ENCODE results near the gene ALDH2.
"Not testable (repeated sequence)": the region's sequence is repeated elsewhere in the genome, so short reads cannot be mapped to it uniquely, and the experiment has no call there.

ALDH2 gene

DNA sequence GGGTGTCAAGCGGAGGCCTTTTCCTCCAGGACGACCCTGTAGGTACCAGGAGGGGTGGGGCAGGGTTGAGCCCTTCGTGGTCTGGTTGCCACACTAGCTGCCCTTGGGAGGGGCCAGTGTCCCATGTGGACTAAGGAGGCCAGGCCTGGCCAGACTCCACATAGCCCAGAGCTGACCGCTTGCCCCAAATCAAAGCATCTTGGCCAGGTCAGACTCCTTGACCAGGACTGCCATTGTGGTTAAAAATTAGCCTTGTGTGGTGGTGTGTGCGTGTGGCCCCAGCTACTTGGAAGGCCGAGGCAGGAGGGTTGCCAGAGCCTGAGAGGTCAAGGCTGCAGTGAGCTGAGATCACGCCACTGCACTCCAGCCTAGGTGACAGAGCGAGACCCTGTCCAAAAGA lies 24.8 kb downstream of the ALDH2 start:
- DNase-seq = no peak

DNA sequence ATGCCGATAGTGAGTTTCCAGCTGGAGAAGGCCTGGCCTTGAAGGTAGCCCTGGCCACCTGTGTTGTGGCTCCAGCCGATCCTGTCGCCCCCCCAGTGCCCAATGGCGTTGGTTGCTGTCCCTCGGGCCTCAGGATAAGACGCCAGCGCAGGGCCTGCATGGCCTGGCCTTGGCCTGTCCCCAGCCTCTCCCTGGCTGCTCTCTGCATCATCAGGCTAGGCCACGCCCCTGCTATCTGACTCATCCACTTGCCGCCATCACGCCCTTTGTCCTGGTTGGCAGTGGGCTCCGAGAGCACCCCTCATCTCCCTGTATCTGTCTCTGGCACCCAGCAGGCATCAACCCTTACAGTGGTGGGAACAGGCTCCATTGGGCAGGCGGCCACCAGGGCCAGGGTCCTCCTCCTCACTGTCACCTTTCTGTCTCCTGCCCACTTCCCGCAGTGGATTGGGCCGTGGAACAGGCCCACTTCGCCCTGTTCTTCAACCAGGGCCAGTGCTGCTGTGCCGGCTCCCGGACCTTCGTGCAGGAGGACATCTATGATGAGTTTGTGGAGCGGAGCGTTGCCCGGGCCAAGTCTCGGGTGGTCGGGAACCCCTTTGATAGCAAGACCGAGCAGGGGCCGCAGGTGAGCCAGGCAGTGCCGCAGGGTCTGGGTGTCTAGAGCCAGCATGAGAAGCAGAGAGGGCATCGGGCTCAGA lies 25.6 kb downstream of the ALDH2 start:
- no peak for DNase-seq

DNA sequence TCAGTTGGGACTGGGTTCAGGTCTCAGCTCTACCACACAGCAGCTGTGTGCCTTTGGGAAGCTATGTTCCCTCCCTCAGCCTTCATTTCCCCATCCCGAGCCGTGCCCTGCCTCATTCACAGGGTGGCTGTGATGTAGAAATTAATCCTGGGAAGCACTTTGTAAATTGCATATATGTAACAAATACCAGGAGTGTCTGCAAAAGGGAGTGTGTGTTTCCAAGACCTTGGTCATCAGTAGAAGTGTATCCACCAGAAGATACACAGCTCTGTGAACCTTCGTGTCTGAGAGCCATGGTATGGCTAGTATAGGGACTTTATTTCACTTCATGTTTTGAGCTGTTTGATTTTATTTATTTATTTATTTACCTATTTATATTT lies 26.1 kb downstream of the ALDH2 start:
- no peak for DNase-seq

DNA sequence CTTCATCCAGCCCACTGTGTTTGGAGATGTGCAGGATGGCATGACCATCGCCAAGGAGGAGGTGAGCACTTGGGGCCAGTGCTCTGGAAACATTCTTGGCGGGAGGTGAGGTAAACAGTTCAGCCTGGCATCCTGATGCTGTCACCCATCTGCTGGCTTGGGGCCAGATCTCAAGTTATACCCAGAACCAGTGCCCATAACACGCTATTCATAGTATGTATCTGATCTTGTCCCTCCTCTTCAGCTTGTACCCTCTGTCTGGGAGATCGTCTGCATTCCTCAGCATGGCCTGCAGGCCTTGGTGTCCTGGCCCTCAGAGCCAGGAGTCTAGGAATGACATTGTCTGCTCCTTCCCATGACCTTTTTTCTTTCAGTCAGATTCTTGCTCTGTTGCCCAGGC lies 31.4 kb downstream of the ALDH2 start:
- no peak for DNase-seq

DNA sequence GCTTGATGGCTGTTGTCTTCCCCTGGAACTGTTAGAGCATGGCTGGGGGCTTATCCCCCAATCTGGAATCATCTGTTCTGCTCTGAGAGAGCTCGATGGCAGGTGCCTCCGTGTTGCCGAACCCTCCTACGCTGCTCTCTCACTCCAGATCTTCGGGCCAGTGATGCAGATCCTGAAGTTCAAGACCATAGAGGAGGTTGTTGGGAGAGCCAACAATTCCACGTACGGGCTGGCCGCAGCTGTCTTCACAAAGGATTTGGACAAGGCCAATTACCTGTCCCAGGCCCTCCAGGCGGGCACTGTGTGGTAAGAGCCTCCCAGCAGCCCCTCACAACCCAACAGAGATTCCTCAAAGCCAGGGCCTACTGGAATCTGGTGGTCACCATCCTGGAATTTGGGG lies 33.0 kb downstream of the ALDH2 start:
- DNase-seq = no peak

DNA sequence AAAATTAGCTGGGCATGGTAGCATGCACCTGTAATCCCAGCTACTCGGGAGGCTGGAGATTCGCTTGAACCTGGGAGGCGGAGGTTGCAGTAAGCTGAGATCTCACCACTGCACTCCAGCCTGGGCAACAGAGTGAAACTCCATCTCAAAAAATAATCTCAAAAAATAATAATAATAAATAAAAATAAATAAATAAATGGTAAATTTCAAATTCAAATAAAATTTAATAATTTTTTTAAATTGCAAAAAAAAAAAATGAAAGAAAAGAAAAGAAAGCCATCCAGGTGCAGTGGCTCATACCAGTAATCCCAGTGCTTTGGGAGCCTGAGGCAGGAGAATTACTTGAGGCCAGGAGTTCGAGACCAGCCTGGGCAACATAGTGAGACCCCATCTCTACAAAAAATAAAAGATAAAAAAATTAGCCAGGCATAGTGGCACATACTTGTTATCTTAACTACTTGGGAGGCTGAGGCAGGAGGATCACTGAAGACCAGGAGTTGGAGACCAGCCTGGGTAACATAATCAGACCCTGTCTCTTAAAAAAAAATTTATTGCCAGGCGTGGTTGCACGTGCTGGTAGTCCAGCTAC lies 36.4 kb downstream of the ALDH2 start:
- no peak for DNase-seq

DNA sequence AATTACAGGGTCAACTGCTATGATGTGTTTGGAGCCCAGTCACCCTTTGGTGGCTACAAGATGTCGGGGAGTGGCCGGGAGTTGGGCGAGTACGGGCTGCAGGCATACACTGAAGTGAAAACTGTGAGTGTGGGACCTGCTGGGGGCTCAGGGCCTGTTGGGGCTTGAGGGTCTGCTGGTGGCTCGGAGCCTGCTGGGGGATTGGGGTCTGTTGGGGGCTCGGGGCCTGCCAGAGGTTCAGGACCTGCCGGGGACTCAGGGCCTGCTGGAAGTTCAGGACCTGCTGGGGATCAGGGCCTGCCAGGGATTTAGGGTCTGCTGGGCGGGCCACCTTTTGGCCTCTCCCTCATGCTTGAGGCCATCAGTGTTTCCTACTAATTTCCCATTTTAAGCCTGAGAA lies 37.1 kb downstream of the ALDH2 start:
- DNase-seq = no peak

DNA sequence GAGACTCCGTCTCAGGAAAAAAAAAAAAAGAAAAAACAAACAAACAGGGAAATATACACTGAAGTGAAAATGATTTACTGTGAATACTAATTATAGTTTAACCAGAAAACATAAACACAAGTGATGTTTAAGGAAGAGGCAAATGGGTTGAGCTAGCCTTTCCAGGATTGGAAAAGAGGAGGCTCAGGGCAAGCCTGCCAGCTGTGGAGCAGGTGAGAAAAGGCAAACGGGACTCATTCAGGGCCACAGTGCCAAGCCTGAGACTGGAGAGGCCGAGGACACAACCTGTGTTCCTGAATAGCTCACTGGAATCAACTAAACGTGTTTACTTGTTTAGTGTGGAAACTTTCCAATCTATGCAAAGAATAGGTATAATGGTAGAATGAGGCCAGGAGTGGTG lies 39.6 kb downstream of the ALDH2 start:
- no peak for DNase-seq

DNA sequence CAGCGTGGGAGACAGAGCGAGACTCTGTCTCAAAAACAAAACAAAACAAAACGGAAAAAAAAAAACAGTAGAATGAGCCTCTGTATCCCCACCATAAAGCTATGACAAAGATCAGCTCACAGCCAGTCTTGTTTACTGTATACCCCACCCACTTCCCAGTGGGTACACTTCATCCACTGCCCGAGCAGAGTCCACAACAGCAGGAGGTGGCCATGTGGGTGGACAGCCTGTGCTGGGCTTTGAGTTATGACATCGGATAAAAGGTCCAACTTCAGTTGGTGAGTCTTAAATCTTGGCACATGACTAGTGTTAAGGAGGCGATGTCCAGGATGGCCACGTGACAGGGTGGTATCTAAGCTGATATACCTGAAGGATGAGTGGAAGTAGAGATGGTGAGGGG lies 40.5 kb downstream of the ALDH2 start:
- DNase-seq = no peak

DNA sequence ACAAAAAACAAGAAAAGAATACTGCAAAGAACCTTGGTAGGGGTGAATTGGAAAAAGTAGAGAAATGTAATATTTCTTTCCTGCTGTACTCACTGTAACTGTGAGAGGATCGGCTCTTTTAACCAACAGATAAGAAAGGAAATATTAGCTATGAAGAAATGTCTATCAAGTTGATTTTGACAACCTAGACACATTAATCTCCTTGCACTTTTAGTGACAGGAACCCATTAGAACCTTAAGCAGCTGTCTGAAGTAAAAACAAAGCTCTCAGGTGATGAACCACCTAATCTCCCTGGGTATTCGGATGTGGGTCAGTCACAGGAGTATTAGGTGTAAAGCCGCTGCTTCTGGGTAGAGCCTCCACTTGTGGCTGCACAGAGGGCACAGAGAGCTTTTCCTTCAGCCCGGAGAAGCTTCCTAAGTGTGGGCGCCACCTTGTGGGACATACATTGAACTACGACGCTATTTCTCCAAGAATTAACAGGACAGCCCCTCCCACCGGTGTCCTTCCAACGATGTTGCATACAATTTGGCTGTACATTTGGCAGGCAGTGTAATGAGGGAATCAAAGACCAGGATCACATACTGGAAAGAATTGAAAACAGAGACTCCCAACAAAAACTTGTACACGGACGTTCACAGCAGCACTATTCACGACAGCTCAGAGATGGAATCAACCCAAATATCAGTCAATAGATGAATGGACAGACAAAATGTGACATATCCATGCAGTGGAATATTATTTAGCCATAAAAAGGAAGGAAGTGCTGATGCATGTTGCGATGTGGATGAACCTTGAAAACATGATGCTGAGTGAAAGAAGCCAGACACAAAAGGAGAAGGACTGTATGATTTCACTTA lies 46.4 kb downstream of the ALDH2 start:
- peak; percentile 91 for DNase-seq

DNA sequence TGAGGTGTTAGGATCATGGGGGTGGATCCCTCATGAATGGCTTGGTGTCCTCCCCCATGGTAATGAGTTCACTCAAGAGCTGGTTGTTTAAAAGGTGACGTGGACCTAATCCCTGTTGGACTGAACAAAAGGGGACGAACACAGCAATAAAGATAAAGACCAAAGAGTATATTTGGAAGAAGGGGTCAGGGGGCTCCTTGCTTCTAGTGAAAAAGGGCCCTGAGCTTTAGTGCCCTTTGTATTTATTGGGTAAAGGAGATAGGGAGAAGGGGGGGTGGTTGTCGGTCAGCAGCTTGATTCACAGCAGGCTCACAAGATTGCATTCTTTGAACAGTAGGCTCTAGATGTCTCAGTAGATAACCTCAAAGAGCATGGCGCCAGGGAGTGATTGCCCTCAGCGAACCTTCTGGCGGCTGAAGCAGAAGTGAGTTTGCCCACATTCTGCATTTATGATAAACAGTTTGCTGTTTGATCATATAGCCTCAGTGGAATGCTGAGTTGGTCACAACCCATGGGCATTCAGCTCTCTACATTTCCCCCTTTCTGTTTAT lies 49.4 kb downstream of the ALDH2 start:
- DNase-seq = peak; percentile 4

DNA sequence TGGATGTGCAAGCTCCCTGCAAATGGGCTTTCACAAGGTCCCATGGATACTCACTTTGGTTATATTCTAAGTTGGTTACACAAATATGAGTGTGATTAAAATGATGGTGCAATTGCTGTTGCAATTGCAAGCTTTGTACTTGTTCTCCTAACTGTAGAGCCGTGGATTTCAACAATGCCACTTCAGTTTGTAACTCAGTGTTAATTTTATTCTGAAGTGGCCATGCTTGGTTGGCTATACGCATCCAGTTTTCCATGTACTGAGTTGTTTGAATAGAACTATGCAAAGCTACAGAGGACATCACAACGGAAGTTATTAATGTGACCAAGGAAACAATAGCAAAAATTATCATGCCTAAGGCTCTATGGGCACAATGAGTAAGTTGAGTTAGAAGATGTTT lies 50.2 kb downstream of the ALDH2 start:
- not testable (repeated sequence) for DNase-seq

DNA sequence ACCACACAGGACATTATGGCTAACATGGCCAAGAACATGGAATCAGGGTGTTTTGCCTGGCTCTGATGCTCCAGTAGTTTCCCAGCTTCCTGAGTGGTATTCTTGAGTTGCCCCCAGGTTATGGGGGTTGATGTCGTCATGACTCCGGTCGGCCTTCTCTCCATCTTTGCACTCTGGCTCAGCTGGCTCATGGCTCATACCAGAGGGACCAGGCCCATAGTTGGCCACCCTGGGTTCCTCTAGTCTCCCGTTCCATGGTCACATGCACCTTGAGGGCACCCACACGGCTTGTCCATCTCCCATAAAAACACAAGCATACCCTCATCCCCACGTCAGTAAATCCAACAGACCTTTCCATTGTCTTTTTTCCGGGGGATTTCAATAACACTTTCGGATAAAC lies 51.6 kb downstream of the ALDH2 start:
- DNase-seq = no peak

DNA sequence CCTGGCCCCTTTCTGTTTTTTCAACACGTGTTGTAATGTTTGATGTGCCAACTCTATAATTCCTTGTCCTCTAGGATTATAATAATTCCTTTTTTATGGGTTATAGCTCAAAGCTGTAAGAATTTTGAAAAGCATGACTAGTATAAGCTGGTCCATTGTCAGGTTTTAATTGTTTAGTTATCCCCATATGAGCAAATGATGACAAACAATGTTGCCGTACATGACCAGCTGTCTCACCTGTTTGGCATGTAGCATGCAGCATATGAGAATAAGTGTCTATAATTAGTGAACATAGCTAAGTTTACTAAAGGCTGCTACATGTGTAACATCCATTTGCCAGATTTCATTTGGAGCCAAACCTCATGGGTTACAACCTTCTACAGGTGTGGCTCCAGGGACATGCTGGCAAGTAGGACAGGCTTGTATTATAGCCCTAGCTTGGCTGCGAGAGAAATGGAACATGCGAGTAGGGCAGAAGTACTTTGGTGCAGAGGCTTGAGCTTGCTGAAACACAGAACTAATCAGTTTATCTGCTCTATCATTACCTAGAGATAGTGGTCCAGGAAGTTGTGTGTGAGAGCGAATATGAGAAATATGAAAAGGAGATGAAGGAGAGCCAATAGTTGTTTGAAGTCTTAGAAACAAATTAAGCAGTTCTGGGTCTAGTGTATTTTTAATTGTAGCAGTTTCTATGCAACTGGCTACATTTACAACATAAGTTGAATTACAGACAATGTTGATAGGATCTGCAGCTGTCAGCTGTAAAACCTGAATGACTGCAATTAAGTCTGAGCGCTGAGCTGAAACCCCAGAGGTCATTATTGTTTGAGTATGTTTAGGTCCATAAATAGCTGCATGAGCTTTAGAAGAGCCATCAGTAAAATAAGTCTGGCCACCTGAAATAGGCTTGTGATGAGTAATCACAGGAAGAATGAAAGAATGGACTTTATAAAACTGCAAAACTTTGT lies 52.7 kb downstream of the ALDH2 start:
- DNase-seq = no peak

DNA sequence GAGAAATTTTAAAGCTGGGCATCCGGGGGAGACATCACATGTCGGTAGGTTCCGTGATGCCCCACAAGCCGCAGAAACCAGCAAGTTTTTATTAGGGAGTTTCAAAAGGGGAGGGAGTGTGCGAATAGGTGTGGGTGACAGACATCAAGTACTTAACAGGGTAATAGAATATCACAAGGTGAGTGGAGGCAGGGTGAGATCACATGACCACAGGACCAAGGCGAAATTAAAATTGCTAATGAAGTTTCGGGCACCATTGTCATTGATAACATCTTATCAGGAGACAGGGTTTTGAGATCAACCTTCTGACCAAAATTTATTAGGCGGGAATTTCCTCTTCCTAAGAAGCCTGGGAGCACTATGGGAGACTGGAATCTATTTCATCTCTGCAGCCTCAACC lies 54.1 kb downstream of the ALDH2 start:
- DNase-seq = not testable (repeated sequence)

DNA sequence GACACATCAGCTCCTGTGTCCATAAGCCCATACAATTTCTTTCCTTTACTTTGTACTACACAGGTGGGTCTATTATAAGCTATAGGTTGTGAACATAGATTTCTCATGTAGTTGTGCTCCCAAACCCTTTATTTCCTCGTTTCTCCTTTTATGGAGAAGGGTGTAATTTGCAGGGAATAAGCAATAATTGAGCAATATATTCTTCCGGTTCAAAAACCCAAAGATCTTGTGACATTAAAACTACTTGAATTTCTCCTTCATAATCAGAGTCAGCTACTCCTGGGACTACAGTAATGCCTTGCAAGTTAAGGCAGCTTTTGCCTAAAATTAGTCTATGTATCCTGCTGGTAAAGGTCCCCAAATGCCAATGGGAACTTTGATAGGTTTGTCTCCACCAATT lies 56.2 kb downstream of the ALDH2 start:
- no peak for DNase-seq

DNA sequence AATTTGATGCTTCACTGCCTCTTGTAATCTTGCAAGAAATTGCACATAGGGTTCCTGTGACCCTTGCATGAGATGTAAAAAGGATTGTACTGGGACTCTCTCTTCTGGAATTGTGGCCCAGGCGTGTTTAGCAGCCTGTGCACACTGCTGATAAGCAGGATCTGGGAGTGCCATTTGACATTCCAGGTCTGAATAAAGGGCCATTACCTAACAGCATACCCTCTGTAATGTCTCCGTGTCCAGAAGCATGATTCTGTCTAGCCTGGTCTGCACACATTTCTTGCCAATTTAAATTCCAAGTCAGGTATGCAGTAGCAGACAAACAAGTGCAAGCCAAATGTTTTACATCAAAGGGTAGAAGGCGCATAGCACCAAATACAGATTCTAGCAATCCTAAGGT lies 57.2 kb downstream of the ALDH2 start:
- no peak for DNase-seq

DNA sequence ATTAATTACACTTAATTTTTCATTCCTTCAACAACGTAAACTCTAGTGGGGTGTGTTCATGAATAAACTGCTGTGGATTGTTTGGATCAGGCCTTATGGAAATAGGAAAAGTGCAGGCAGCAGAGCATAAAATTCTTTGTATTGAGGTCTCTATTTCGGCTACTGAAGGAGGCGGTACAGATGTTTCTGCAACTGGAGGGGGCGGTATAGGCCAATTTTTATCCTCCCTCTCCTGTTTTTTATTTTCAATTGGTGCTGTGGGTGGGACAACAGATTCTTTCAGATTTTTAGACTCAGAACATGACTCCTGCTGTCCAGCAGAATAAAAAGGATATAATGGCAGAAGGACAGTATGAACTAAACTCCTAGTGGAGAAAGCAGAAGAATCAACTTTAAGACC lies 57.6 kb downstream of the ALDH2 start:
- DNase-seq = peak; percentile 37

DNA sequence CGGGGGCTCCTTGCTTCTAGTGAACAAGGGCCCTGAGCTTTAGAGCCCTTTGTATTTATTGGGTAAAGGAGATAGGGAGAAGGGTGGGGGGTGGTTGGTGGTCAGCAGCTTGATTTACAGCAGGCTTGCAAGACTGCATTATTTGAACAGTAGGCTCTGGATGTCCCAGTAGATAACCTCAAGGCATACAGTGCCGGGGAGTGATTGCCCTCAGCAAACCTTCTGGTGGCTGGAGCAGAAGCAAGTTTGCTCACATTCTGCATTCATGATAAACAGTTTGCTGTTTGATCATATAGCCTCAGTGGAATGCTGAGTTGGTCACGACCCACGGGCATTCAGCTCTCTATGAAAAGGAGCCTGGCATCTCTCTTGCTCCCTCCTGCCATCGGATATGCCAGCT lies 58.8 kb downstream of the ALDH2 start:
- DNase-seq = no peak

DNA sequence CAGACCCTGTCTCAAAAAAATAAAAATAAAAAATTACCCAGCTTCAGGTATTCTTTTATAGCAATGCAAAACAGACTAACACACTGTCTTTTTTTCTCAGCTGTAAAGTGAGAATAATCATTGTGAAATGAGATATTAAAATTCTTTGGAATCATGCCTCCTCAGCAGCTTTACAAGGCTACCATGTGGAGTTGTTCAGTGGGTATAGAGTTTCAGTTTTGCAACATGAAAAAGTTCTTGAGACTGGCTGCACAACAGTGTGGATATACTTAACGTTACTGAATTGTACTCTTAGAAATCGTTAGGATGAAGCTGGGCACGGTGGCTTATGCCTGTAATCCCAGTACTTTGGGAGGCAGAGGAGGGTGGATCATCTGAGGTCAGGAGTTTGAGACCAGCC lies 59.6 kb downstream of the ALDH2 start:
- DNase-seq = no peak

DNA sequence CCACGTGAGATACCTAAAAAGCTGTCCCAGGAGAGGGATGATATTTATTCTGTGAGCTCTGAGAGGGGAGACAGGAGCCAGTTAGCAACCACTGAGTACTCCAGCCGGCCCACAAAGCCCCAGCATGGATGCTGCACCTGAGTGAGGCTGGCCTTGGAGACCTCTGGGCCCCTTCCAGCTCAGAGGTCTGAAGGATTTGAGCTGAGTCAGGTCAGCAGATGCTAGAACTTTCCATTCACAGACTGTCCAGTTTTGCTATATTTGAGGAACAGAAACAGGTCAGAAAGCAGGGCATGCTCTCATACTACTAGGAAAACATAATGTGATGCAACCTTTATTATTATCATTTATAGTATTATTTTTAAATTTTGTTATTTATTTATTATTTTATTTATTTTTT lies 60.3 kb downstream of the ALDH2 start:
- DNase-seq = no peak

DNA sequence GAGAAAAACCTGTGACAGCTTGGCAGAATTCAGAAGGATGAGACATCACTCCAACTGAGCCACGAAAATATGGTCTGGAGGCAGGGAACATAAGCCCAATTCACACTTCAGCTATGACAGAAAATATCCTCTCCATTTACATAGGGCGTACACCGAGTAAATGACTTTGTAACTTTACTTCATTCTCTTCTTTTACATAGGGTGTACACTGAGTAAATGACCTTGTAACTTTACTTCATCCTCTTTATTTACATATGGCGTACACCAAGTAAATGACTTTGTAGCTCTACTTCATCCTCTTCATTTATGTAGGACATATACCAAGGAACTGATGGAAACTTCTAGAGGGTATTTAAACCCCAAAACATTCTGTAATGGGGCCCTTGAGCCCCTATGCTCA lies 61.2 kb downstream of the ALDH2 start:
- no peak for DNase-seq
